ENCODE data around the gene ANKFY1.

- TF ChIP-seq, protein P1, sequence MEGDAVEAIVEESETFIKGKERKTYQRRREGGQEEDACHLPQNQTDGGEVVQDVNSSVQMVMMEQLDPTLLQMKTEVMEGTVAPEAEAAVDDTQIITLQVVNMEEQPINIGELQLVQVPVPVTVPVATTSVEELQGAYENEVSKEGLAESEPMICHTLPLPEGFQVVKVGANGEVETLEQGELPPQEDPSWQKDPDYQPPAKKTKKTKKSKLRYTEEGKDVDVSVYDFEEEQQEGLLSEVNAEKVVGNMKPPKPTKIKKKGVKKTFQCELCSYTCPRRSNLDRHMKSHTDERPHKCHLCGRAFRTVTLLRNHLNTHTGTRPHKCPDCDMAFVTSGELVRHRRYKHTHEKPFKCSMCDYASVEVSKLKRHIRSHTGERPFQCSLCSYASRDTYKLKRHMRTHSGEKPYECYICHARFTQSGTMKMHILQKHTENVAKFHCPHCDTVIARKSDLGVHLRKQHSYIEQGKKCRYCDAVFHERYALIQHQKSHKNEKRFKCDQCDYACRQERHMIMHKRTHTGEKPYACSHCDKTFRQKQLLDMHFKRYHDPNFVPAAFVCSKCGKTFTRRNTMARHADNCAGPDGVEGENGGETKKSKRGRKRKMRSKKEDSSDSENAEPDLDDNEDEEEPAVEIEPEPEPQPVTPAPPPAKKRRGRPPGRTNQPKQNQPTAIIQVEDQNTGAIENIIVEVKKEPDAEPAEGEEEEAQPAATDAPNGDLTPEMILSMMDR (IDR thresholded peaks at IDR 0.05; ENCODE audit: low read depth, low read length, poor library complexity, severe bottlenecking), result no peak
- no peak for TF ChIP-seq EZH2phosphoT487 (IDR thresholded peaks at IDR 0.05; ENCODE audit: borderline replicate concordance, low read length)
Measured at GRCh38 chr17:4236456-4236855, 27.3 kb downstream of the ANKFY1 start.

Measured in DOHH2 (cell line).